GM23338 (cell line): ENCODE measurements around the gene ACKR1. TPM values are rescaled to one million over a fixed set of nuclear protein-coding genes. Genes with fewer than 3 reads are reported as not detected.

ENCODE experiments used
- ATAC-seq: fragments of 200-7000 bp; cut with Tn5 transposase; 3 replicates; pipeline ENCODE4 v1.9.1; 2020
- DNase-seq: peaks from one replicate; pipeline ENCODE4 v3.0.0-alpha.2; 2015; ENCODE audit warnings: low spot score
- H2AFZ ChIP-seq: fragments of 200-600 bp; sonication (generic); 2 replicates; pipeline ENCODE4 v1.8.0; 2016; ENCODE audit warnings: antibody characterized with exemption, mild to moderate bottlenecking, moderate library complexity
- H3F3A ChIP-seq: fragments of 200-600 bp; sonication (generic); replicated peaks from 2 replicates; pipeline ENCODE4 v1.8.0; 2017; ENCODE audit warnings: antibody characterized with exemption, mixed run types, low read depth
- H3K27ac ChIP-seq: fragments of 200-600 bp; sonication (generic); 2 replicates; pipeline ENCODE4 v1.6.1; 2016; ENCODE audit warnings: low read depth
- H3K27me3 ChIP-seq: fragments of 200-600 bp; sonication (generic); 2 replicates; pipeline ENCODE4 v1.8.0; 2016; ENCODE audit warnings: mild to moderate bottlenecking, mixed run types, moderate library complexity; ENCODE audit not compliant: insufficient read depth
- H3K36me3 ChIP-seq: fragments of 200-600 bp; sonication (generic); 2 replicates; pipeline ENCODE4 v1.8.0; 2016; ENCODE audit warnings: mild to moderate bottlenecking; ENCODE audit not compliant: insufficient read depth
- H3K4me1 ChIP-seq: fragments of 200-600 bp; sonication (generic); 2 replicates; pipeline ENCODE4 v1.8.0; 2016; ENCODE audit warnings: mild to moderate bottlenecking, moderate library complexity; ENCODE audit not compliant: insufficient read depth
- H3K4me2 ChIP-seq: fragments of 200-600 bp; sonication (generic); 2 replicates; pipeline ENCODE4 v1.7.1; 2017; ENCODE audit warnings: mixed run types
- H3K4me3 ChIP-seq: fragments of 200-600 bp; sonication (generic); 2 replicates; pipeline ENCODE4 v1.6.1; 2016; ENCODE audit warnings: mixed run types
- H3K79me2 ChIP-seq: fragments of 200-600 bp; sonication (generic); replicated peaks from 2 replicates; pipeline ENCODE4 v1.8.0; 2017; ENCODE audit warnings: mild to moderate bottlenecking; ENCODE audit not compliant: insufficient read depth
- H3K9me2 ChIP-seq: fragments of 200-600 bp; sonication (generic); 2 replicates; pipeline ENCODE4 v1.8.0; 2017; ENCODE audit not compliant: insufficient read depth
- H4K20me1 ChIP-seq: fragments of 200-600 bp; sonication (generic); replicated peaks from 2 replicates; pipeline ENCODE4 v1.8.0; 2017; ENCODE audit warnings: mild to moderate bottlenecking; ENCODE audit not compliant: insufficient read depth
- H3K27ac Mint-ChIP-seq: 2 replicates; pipeline ENCODE4 v1.8.0; 2020; ENCODE audit warnings: inconsistent platforms, mild to moderate bottlenecking, moderate library complexity, mixed read lengths
- H3K27me3 Mint-ChIP-seq: 3 replicates; pipeline ENCODE4 v1.8.0; 2022; ENCODE audit warnings: low read depth, mild to moderate bottlenecking, moderate library complexity, mixed read lengths, inconsistent platforms; ENCODE audit not compliant: insufficient read depth, poor library complexity
- H3K36me3 Mint-ChIP-seq: 3 replicates; pipeline ENCODE4 v1.8.0; 2021; ENCODE audit warnings: low read depth, mild to moderate bottlenecking, inconsistent platforms, moderate library complexity, mixed read lengths
- H3K4me1 Mint-ChIP-seq: 3 replicates; pipeline ENCODE4 v1.8.0; 2020; ENCODE audit warnings: mild to moderate bottlenecking, inconsistent platforms, mixed read lengths
- H3K4me3 Mint-ChIP-seq: 3 replicates; pipeline ENCODE4 v1.8.0; 2021; ENCODE audit warnings: moderate library complexity, mild to moderate bottlenecking, inconsistent platforms, mixed read lengths
- H3K9me3 Mint-ChIP-seq: 3 replicates; pipeline ENCODE4 v1.8.0; 2020; ENCODE audit warnings: moderate library complexity, mild to moderate bottlenecking, inconsistent platforms, mixed read lengths
- CREB1 ChIP-seq: fragments of 250-450 bp; sonication (Bioruptor Pico); IDR thresholded peaks from 2 replicates; pipeline ENCODE4 v1.5.0; 2020; ENCODE audit warnings: low read depth, mild to moderate bottlenecking, moderate library complexity
- CTCF ChIP-seq, 2 experiments: fragments of 200-600 bp in 1 of 2; sonication (generic) in 1 of 2; conservative IDR thresholded peaks; 2 replicates each; pipeline versions ENCODE4 v1.5.1 to v1.6.1; 2016 to 2017; ENCODE audit warnings: antibody characterized with exemption in 2 of 2, low read depth in 2 of 2, mild to moderate bottlenecking in 2 of 2, moderate library complexity in 1 of 2
- ETS1 ChIP-seq: IDR thresholded peaks from 2 replicates; pipeline ENCODE4 v1.6.1; 2016; ENCODE audit warnings: antibody characterized with exemption
- EZH2 ChIP-seq: fragments of 200-600 bp; sonication (generic); IDR thresholded peaks from one replicate; pipeline ENCODE4 v1.8.0; 2017; ENCODE audit warnings: antibody characterized with exemption, mild to moderate bottlenecking, low read depth; ENCODE audit not compliant: unreplicated experiment
- EZH2phosphoT487 ChIP-seq: fragments of 200-600 bp; sonication (generic); IDR thresholded peaks from one replicate; pipeline ENCODE4 v1.8.1; 2018; ENCODE audit warnings: antibody characterized with exemption; ENCODE audit not compliant: unreplicated experiment
- JUNB ChIP-seq: IDR thresholded peaks from one replicate; pipeline ENCODE4 v1.6.1; 2016; ENCODE audit warnings: antibody characterized with exemption; ENCODE audit not compliant: unreplicated experiment
- NANOG ChIP-seq: IDR thresholded peaks from 2 replicates; pipeline ENCODE4 v1.6.1; 2016; ENCODE audit warnings: antibody characterized with exemption, borderline replicate concordance
- POLR2AphosphoS5 ChIP-seq: IDR thresholded peaks from 2 replicates; pipeline ENCODE4 v1.6.1; 2016; ENCODE audit warnings: antibody characterized with exemption, low read depth
- REST ChIP-seq: IDR thresholded peaks from one replicate; pipeline ENCODE4 v1.6.1; 2018; ENCODE audit warnings: antibody characterized with exemption; ENCODE audit not compliant: unreplicated experiment
- STAT1 ChIP-seq: IDR thresholded peaks from one replicate; pipeline ENCODE4 v1.6.1; 2016; ENCODE audit warnings: antibody characterized with exemption; ENCODE audit not compliant: unreplicated experiment
- ZNF114 ChIP-seq: fragments of 250-450 bp; sonication (Bioruptor Pico); IDR thresholded peaks from 2 replicates; pipeline ENCODE4 v1.5.0; 2020; ENCODE audit warnings: mild to moderate bottlenecking, moderate library complexity
- ZNF331 ChIP-seq: fragments of 250-450 bp; sonication (Bioruptor Pico); IDR thresholded peaks from 2 replicates; pipeline ENCODE4 v1.5.0; 2020; ENCODE audit warnings: low read depth, mild to moderate bottlenecking, moderate library complexity
- ZNF462 ChIP-seq: fragments of 250-450 bp; sonication (Bioruptor Pico); IDR thresholded peaks from 2 replicates; pipeline ENCODE4 v1.5.0; 2020; ENCODE audit warnings: mild to moderate bottlenecking, moderate library complexity
- polyA plus RNA-seq: library from polyadenylated mRNA; unstranded; fragments of >200 nt; fragmentation: Nextera tagmentation; extraction: Ambion mirVana; gene quantifications from 2 replicates; pipeline ENCODE4 v1.2.1, GENCODE V29; 2016
- total RNA-seq: library from RNA; depleted of rRNA; stranded (reverse); fragments of >200 nt; shearing (Covaris generic); gene quantifications from 2 replicates; pipeline ENCODE4 v1.2.3, GENCODE V29; 2014

ACKR1 gene
- total and polyA plus RNA-seq, 2 experiments from 2014 or later, result 0.29 TPM; not detected in 1

GRCh38 chr1:159162516-159163265 is 42.0 kb upstream of the ACKR1 start:
- Mint-ChIP-seq H3K27ac (no peak overlapping the region), H3K36me3 (no peaks in the 10 kb centered on the region), H3K4me1 (peaks cover 16% of the 10 kb centered on the region), H3K27me3 (no peaks in the 10 kb centered on the region), H3K9me3 (no peaks in the 10 kb centered on the region), H3K4me3 (no peak overlapping the region)
- Histone ChIP-seq H2AFZ (no peak overlapping the region), H3K27ac (no peak overlapping the region), H3K4me3 (no peak overlapping the region), H3K4me1 (no peaks in the 10 kb centered on the region), H3K36me3 (no peaks in the 10 kb centered on the region), H4K20me1 (no peaks in the 10 kb centered on the region), H3F3A (no peaks in the 10 kb centered on the region), H3K4me2 (no peak overlapping the region), H3K9me2 (no peaks in the 10 kb centered on the region), H3K79me2 (no peaks in the 10 kb centered on the region), H3K27me3 (no peaks in the 10 kb centered on the region)
- DNase-seq (no peak), ATAC-seq (no peak)
- TF ChIP-seq JUNB (no peak), STAT1 (no peak), ZNF331 (CRISPR knock-in tag) (no peak), CTCF (conservative IDR thresholded peaks at IDR 0.05; ENCODE audit: low read depth in 2 of 2) (no peak), EZH2 (no peak), EZH2phosphoT487 (no peak), POLR2AphosphoS5 (no peak), ETS1 (no peak), ZNF114 (CRISPR knock-in tag) (no peak), NANOG (no peak), REST (no peak), ZNF462 (no peak), CREB1 (no peak)
